ENCODE results near the gene SCNN1G.
"Not testable (repeated sequence)": the region's sequence is repeated elsewhere in the genome, so short reads cannot be mapped to it uniquely, and the experiment has no call there.

SCNN1G gene

DNA sequence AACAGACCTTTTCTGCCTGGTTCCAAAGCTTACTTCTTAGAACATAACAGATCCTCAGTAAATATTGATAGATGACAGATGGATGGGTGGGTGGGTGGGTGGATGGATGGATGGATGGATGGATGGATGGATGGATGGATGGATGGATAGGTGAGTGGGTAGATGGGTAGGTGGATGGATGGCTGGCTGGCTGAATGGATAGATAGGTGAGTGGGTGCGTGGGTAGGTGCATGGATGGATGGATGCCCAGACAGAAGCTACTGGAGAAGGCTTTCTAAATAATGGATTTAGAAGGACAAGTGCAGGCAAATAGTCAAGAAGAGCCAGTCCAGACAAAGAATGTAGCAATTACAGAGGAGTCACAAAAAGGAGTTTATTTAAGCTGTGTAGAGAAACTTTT lies 19.6 kb downstream of the SCNN1G start:
- no peak for DNase-seq

DNA sequence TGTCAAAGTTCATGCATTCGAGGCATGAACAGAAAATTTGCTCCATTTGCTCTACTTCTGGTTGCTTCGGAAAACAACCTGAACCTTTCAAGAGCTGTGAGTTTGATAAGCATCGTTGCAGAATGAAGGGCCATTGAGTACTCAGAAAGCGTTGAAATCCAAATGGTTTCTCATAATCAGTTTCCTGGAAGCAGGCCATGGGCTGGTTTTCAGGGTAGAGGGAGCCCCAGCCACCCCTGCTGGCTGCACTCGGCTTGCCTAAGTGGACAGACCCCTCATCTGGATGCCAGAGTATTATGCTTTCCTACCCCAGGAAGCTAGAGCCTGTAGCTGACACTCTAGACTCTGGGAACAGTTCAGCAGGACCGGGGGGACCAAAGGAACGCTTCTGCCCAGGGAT lies 24.4 kb downstream of the SCNN1G start:
- no peak for DNase-seq

DNA sequence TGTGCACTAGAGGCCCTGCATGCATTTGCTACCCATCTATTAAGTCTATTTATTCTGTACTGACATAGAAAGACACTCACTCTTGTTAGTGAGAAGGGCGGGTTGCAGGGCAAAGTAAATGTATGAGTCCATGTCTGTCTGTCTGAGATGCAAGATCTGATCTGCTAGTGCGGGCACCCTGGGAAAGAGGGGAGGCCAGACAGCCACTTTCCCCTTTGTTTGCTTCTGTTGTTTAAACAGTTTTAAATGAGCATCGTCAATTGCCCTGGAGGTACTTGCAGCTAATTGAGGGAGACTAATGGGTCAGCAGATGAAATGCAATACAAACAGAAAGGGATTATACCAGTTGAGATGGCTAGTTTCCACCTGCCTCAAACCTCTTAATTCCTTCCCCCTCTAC lies 24.9 kb downstream of the SCNN1G start:
- no peak for DNase-seq

DNA sequence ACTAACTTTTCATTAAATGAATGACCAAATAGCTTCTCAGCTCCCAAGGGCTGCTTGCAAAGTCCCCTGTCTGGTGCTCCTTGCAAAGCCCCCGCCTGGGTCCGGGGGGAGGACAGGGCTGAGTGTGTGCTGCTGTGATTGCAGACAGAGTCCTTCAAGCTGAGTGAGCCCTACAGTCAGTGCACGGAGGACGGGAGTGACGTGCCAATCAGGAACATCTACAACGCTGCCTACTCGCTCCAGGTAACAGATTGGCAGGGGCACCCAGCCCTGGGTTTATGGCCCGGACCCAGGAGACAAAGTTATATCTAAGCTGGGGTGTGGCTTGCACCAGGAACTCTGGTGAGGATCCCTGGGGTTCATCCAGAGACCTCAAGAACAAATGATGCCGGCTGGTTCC lies 27.1 kb downstream of the SCNN1G start:
- DNase-seq: no peak

DNA sequence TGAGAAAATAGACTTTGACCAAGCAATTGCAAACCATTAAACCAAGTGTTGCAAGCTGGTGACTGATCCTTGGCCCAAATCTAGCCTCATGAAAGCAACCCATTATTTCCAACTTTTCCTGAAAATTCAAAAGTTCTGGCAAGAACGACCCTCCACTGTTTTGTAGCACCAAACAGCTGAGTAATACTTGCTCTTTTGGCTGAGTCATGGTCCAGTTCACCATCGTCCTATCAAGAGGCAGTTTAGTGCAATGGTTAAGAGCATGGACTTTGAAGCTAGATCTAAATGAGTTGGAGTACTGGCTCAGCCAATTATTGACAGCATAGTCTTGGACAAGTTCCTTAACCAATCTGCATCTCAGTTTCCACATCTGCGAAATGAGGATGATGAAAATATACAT lies 31.3 kb downstream of the SCNN1G start:
- DNase-seq: no peak

DNA sequence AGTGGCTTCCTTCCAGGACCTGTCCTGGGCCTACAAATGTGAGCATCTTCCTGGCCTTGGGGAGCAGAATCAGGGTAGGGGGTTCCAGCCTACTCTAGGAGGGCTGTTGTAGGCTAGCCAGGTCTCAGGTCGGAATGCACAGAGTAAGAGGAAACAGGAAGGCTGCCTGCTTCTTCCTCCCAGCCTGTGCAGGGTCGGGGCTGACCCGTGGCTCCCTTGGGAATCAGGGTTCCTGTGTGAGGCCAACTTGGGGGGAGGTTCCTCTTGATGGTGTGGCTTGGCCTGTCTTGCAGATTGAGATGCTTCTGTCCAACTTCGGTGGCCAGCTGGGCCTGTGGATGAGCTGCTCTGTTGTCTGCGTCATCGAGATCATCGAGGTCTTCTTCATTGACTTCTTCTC lies 32.3 kb downstream of the SCNN1G start:
- DNase-seq: no peak

DNA sequence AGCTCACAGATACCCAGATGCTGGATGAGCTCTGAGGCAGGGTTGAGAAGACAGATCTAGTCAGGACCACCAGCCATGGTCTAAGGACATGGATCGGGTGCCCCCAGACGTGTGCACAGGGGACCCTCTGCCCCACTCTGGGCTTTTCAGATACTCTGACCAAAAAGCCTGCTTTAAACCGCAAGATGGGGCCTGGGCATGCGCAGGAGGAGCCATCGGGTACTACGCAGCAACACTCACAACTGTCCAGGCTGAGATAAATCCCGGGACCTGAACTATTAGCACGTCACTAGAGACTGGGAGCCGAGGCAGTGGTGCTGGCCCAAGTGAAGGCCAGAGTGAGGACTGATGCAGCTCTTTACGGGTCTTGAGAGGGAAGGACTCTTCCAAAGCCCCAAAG lies 32.9 kb downstream of the SCNN1G start:
- no peak for DNase-seq

DNA sequence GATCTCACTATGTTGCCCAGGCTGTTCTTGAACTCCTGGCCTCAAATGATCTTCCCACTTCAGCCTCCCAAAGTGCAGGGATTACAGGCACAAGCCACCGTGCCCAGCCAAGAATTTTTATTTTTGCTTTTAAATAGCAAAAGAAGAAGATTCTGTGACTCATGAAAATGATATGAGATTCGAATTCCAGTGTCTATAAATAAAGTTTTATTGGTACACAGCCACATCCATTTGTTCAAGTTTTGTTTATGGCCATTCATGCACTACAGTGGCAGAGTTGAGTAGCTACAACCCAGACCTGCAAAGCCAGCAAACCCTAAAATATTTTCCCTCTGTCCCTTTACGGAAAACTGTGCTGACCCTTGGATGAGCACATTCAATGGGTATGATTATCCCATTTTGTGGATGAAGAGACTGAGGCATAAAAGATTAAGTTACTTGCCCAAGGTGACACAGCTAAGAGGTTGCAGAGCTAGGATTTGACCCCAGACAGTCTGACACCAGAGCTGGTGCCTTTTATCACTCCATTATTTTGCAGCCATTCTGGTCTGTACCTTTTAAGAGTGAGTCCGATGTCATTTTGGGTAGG lies 34.2 kb downstream of the SCNN1G start:
- DNase-seq: no peak

DNA sequence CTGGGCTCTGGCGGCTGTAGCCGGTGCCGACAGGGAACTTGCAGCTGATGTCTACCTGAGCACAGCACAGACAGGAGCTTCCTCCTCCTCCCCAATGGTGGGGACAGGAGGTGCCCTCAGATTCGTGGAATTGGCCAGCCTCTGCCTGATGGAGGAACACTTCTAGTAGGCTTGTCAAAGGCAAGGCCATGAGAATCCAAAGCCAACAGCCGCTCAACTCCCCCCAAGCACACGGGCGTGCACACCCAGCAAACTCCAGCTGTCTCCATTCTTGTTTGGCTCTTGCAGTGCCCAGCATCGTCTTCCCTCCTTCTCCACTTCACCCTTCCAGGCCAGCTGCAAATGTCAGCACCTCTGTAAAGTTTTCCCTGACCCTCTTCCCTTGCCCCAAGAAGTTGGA lies 35.1 kb downstream of the SCNN1G start:
- no peak for DNase-seq

DNA sequence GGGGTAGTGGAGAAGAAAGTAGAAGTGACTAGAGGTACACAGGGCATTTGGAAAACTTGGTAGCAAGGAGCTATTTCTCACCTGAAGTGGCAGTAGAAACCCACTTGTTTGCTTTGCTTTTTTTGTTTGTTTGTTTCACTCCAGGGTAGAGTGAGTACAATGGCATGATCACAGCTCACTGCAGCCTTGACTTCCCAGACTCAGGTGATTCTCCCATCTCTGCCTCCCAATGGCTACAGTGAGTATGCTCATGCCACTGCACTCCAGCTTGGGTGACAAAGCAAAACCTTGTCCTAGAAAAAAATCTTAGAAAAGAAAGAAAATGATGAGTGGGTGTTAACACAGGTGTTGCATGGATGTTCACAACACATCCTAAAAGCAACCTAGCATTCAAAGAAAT lies 40.4 kb downstream of the SCNN1G start:
- DNase-seq: no peak

DNA sequence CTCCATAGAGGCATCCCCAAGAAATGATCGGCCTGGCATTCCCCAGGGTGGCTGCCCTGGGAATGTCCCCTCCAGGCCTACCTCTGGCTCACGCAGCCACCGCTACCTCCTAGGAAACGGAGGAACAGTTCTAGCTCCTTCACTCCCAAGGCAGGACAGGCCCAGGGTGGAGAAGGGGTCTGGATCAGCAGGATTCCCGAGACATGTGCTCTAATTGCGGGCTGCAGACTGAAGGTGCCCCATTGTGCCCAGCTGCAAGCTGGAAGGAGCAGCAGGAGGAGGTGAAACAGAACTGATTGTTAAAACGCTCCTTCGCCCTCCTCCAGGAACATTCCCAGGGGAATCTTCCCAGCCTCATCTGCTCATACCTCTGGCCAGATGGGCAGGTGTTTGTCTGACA lies 40.8 kb downstream of the SCNN1G start:
- no peak for DNase-seq

DNA sequence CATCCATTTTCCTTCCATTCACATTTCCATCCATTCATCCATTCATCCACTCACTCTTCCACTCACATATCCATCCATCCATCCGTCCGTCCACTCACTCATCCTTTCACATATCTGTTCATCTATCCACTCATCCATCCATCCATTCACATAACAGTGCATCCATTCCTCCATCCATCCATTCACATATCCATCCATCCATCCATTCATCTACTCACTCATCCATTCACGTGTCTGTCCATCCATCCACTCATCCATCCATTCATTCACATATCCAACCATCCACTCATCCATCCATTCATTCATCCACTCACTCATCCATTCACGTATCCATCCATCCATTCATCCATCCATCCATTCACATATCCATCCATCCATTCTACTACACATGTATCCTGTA lies 42.6 kb downstream of the SCNN1G start:
- DNase-seq: no peak

DNA sequence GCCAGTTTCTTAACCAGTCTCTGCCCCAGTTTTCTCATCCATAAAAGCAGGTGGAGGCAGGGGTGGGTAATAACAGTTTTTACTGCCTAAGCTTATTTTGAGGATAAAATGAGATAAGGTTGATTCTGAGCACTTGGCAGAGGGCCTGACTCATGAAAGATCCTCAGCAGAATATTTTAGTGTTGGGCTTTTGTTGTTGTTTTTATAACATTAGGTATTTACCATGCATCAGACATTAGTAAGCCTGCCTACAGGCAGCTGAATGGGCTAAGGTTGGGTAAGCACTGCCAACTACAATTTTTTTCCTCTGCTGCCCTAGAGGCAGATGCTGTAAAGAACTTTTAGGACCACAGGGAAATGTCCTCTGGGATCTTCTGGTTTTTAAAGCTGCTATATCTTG lies 43.1 kb downstream of the SCNN1G start:
- DNase-seq: no peak

DNA sequence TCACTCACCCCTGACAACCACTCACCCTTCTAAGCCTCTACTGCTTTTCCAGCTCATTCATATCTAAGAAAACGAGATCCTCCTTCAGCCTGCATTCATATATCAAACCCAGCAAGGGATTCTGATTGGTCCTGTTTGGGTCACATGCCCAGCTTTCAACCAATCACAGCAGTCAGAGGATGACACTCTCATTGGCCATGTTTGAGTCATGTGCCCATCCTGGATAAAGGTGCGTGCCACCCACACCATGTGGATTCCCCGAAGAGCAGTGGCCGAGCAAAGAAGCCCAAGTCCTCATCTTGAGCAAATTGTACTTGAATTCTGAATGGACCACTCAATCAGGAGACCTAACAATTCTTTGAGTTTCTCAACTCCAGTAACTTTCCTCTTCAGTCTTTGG lies 45.0 kb downstream of the SCNN1G start:
- no peak for DNase-seq

DNA sequence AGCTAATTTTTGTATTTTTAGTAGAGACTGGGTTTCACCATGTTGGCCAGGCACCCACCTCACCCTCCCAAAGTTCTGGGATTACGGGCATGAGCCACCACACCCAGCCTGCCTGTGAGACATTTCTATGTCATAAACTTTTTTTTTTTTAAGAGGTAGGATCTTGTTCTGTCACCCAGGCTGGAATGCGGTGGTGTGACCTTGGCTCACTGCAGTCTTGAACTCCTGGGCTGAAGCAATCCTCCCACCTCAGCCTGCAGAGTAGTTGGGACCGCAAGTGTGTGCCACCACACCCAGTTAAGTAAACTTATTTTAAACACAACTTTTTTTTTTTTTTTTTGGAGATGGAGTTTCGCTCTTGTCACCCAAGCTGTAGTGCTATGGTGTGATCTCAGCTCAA lies 47.2 kb downstream of the SCNN1G start:
- no peak for DNase-seq

DNA sequence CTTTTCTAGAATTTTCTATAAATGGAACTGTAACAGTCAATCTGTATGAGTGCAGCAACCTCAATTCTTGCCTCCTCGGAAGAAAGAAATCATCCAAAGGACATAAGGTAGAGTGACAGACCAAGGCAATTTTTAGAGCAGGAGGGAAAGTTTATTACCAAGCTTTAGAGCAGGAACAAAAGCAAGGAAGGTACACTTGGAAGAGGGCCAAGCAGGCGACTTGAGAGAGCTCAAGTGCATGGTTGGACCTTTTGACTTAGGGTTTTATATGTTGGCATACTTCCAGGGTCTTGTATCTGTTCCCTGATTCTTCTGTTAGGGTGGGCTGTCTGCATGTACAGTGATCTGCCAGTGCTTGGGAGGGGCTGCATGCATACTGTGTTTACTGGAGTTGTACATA lies 50.3 kb downstream of the SCNN1G start:
- DNase-seq: no peak

DNA sequence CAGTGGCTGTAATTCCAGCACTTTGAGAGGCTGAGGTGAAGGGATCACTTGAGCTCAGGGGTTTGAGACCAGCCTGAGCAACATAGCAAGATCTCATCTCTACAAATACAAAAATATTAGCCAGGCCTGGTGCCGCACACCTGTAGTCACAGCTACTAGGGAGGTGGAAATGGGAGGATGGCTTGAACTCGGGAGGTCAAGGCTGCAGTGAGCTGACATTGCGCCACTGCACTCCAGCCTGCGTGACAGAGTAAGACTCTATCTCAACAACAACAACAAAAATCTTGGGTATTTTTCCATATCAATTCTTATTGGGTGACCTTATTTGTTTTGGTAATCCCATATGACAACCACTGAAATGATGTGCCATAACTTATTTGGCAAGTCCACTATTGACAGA lies 52.6 kb downstream of the SCNN1G start:
- no peak for DNase-seq

DNA sequence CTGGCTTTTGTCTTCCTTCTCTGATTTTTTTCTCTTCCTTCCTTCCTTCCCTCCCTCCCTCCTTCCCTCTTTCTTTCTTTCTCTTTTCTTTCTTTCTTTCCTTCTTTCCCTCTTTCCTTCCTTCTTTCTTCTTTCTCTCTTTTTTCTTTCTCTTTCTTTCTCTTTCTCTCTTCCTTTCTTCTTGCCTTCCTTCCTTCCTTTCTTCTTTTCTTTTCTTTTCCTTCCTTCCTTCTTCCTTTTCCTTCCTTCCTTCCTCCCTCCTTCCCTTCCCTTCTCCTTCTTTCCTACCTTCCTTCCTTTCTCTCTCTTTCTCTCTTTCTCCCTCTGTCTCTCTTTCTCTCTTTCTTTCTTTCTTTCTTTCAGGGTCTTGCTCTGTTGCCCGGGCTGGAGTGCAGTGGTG lies 54.4 kb downstream of the SCNN1G start:
- DNase-seq: no peak

DNA sequence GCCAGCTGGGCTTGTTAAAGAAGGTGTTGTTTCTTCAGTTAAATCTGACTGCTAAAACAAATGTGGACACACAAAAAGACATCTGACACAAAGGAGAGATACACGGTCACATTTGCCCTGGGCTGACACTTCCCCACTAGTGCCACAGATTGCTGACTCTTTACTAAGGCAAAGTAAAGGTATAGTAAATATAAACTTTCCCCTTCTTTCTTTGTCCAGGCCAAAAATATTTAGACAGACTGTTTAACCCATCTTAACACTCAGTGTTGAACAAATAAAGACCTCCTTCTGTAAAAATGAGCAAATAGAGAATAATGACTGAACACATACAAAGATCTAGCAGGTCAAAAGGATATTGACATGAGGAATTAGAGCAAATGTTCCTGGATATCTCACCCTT lies 58.4 kb downstream of the SCNN1G start:
- no peak for DNase-seq

DNA sequence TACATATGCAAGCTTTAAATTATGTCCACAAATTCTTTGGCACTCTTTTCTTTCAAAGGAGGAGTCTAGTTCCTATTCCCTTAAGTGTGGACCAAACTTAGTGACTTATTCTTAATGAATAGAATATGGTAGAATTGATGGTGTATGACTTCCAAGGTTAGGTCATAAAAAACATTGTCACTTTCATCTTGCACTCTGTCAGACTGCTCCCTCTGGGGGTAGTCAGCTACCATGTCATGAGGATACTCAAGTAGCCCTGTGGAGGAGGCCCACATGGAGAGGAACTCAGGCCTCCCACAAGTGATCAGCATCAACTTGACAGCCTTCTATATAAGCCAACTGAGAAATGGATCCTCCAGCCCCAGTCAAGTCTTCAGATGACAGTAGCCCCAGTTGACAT lies 61.6 kb downstream of the SCNN1G start:
- no peak for DNase-seq

DNA sequence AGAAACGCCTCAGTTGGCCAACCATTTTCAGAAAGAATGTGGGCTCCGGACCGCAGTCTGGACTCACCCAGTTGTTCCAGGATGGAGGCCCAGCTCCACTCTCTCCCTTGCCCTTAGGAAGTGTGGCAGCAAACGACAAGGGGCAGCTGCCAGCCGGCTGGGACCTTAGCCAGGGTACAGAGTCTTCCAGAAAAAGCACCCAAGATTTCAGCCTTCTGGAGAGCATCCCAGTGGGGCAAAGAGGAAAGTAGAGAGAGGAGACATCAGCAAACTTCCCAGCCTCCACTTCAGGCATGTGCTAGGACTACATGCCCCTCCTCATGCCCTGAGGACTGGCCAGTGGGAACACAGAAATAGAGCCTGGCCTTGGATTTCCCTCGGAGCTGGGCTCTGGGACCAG lies 62.7 kb downstream of the SCNN1G start:
- no peak for DNase-seq

DNA sequence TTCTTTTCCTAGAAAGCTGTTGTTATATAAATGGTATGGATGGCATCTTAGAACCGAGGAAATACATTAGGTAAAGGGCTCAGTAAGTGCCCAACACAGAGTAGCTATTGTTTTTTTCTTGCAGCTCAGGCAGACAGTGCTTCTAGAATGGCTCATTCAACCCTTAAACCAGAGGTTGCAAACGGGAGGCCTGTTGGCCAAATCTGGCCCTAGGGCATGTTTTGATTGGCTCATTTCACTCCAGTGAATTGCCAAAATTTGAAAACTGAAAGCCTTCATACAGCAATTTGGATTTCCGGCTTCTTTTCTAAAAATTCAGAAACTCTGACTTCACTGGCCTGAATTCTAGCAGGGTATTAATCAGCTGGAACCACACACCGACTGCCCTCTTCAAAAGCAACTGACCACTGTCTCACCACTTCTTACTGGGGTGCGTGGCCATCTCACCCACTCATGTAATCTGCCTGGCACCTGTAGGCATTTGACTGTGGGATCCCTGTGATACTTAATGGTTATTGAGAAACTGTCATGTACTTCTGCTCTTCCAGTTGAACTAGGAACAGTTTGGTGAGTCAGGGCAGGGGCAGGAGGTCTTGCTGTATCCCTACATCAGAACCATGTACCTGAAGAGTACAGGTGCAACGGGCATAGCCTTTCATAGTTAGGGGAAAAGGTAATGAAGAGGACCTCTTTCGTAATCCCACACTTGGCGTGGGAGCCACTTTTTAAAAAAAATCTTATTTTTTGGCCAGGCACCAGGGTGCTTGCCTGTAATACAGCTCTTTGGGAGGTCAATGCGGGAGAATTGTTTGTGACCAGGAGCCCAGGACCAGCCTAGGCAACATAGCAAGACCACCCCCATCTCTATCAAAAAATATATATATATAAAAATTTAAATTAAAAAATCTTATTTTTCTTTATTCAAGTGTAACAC lies 66.0 kb downstream of the SCNN1G start:
- no peak for DNase-seq

DNA sequence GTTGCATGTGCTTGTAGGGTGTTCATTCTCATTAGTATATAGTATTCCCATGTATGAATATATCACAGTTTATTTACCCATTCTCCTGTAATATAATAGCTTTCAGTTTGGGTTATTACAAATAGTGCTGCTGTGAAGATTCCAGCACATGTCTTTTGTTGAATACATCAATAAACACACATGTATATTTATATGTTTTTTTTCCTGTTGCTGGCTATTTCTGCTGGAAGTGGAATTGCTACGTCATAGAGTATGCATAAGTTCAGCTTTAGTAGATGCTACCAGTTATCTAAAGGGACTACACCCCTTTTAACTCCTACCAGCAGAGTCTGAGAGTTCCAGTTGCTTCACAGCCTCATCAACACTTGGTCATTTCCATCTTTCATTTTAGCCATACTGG lies 67.3 kb downstream of the SCNN1G start:
- DNase-seq: no peak

DNA sequence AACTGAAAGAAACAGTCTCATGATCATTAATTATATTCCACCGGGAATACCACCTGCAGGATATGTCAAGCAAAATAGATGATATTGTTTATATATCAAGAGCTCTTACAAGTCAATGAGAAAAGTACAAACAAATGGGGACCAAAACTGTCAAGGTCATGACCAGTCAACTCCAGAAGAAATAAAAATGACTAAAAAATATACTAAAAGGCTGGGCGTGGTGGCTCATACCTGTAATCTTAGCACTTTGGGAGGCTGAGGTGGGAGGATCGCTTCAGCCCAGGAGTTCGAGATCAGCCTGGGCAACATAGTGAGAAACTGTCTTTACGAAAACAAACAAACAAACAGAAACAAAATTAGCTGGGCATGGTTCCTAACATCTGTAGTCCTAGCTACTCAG lies 69.8 kb downstream of the SCNN1G start:
- DNase-seq: no peak

DNA sequence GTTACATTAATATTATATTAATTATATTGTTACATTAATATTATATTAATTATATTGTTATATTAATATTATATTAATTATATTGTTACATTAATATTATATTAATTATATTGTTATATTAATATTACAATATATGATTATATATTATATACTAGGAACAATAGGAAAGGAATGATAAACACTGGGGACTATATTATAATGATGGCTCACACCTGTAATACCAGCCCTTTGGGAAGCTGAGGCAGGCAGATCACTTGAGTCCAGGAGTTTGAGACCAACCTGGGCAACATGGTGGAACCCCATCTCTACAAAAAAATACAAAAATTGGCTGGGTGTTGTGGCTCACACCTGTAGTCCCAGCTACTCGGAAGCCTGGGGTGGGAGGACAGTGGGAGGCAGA lies 71.1 kb downstream of the SCNN1G start:
- DNase-seq: not testable (repeated sequence)

All from activated gamma-delta T cell (primary cell).